T-helper 2 cell (primary cell): Measurements from ENCODE around the gene PLOD3.
"Not testable (repeated sequence)": the region's sequence is repeated elsewhere in the genome, so short reads cannot be mapped to it uniquely, and the experiment has no call there.

Experiments
- DNase-seq, 5 experiments: peaks; one replicate each; pipeline versions ENCODE4 v3.0.0 to v3.0.0-alpha.2; 2012 to 2022

PLOD3 gene

DNA sequence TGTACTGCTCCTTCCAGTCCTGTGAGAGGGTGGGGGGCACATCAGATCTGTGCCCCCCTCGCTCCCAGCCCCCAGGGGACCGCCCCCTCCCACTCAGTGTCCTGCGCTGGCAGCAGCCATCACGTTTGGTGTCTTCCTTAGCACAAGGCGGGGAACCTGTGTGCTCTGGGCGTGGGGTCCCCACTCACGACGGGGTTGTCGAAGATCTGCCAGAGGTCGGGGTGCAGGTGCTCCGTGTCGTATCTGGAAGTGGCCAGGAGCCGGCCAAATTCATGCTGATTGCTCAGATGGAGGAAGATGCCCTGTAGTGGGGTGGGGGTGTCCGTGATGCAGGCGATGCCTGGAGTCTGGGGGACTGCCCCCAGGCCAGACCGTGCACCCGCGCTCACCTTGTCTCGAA is 7.2 kb downstream of the PLOD3 start:
- no peak for DNase-seq

DNA sequence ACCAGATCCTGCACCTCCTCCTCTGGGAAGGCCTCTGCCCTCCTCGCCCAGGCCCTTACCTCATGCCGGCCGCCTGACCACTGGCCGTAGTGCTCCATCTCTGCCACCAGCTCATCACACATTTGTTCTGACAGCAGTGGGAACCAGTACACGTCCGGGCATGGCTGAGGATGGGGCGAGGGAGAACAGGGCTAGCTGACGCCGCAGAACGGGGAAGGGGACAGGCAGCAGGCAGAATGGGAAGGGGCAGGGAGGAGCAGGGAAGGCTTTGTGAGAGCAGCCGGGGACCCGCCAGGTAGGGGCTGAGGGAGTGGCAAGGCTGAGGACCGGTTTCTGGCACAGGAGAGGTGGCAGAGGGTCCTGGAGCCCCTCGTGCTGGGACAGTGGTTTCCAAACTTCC is 8.6 kb downstream of the PLOD3 start:
- DNase-seq, result no peak

DNA sequence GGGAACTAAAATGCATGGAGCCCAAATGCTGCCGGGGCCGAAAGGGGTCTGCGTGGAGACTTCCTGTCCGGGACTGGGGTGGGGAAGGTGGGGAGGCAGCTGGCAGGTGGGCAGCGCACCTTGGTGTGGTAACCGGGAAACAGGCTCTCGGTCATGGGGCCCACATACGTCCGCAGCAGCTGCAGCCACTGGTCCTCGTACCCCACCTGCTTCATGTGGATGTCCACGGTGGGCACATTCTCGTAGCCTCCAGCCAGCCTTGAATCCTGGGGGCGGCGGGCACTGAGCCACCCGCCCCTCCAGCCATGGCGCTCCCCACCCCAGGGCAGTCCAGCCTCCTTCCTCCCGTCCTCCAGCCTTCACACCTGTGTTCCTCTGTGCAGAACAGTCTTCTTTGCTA is 9.9 kb downstream of the PLOD3 start:
- no peak for DNase-seq

DNA sequence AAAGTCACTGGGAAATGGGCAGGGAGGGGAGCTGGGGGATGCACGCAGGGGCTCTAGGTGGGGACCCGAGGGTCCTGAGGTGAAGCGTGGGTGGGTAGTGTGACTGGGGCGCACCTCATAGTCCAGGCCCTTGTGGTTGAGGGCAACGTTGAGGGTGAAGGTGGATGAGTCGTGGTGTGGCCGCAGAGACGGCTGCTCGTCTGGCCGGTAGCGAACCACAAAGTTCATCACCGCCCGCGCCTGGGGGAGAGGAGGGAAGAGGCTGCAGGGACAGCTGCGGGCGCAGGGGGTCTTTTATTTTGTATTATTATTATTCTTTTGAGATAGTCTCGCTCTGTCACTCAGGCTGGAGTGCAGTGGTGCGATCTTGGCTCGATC is 10.7 kb downstream of the PLOD3 start:
- no peak for DNase-seq

DNA sequence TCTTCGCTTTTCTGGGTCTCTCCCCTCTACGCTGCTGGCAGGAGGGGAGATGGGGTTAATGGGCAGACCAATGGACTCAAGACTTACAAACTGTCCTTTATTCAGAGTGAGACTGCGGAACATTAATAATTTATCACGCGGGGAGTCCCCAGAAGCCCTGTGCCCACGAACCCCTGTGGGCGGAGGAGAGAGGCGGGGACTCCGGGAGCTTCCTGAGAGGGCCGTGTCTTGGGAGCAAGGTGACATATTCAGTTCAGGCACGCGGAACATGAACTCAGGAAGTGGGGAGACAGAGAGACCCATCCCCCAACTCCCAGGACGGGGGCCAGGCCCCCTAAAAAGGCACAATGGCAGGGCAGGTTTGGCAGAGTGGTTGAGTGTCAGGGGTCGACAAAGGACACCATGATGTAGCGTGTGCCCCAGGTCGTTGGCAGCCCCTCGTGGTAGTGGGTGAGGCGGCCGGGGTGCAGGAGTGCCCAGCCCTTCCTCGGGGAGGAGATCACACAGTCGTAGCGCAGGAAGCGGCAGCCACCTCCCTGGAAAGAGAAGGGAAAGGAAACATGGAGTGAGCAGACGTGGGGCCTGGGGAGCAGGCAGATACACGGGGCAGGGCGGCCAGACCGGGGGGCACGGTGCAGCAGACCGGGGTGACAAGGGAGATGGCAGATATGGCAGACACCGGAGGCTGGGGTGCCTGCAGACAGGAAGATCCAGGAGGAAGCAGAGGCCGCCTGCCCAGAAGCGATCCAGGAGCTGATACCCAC is 11.3 kb downstream of the PLOD3 start:
- no peak for DNase-seq

DNA sequence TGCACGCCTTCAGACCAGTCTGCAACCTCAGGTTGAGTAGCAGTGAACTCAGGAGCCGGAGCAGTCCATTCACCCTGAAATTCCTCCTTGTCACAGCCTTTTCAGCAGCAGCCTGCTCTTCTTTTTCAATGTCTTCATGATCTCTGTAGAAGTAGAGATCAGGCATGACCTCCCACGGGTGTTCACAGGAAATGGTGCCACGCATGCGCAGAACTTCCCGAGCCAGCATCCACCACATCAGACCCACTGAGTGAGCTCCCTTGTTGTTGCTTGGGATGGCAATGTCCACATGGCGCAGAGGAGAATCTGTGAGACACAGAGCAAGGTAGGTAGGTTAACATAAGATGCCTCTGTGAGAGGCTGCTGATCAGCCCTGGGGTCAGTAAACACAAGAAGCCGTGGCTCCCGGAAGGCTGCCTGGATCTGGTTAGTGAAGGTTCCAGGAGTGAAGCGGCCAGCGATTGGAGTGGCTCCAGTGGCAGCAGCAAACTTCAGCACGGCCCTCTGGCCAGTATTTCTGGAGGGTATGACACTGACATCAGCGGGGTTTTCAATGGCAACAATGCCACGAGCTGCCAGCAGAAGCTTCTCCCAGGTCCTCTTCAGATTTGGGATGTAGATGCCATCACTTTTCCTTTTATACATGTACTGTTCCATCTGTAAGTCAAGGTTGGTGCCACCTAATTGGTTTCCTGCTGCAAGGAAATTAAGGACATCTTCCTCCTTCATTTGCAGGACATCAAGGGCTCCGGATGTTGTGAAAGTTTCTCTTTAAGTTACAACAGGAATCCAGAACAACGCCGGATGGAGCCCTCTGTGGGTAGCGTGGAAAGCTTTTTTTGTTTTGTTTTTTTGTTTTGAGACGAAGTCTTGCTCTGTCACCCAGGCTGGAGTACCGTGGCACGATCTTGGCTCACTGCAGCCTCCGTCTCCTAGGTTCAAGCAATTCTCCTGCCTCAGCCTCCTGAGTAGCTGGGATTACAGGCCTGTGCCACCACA is 13.3 kb downstream of the PLOD3 start:
- DNase-seq, result peak in 2 of 5 experiments; percentile 13 to 27

DNA sequence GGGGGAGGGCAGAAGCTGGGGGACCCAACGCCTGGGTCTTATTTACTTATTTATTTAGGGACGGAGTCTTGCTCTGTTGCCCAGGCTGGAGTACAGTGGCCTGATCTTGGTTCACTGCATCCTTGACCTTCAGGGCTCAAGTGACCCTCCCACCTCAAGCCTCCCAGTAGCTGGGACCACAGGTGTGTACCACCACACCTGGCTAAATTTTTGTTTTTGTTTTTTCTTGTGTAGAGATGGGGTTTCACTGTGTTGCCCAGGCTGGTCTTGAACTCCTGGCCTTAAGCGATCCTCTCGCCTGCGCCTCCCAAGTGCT is 14.8 kb downstream of the PLOD3 start:
- DNase-seq, result no peak

DNA sequence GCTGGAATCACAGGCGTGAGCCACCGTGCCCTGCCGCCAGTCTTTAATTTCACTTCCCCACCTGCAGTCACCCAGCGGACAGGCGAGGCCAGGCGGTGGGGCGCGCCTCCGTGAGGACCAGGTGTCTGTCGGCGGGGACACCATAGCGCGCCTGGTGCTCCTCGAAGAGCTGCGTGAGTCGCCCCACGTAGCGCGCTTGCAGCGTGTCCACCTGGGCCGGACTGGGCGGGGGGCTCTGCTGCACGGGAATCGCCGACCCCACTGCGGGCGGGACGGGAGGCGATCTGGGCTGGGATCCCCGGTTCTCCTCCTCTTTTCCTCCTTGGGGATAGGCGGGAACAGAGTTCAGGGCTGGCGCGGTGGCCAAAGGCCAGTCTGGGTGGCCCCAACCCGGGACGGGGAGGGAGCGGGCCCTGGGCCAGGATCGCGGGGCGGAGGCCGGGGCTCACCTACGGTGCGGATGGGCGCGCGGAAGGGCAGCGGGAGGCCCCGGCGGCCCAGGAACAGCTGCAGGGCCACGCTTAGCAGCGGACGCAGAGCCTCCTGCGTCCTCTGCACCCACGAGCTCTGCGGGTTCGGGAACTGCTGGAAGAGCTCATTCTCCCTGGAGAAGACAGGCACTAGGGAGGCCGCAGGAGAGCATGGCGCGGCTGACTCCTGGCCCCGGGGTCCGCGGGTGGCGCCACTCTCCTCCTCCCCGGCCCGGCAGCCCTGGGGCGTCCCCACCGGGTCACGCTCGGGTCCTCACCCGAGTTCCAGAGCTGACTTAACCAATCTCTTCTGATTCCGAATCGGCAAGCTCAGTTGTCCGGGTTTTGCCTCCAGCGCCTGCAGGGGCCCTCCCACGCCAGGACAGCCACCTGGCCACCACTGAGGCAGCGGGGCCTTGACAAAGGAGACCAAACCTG is 15.4 kb downstream of the PLOD3 start:
- DNase-seq, result no peak

DNA sequence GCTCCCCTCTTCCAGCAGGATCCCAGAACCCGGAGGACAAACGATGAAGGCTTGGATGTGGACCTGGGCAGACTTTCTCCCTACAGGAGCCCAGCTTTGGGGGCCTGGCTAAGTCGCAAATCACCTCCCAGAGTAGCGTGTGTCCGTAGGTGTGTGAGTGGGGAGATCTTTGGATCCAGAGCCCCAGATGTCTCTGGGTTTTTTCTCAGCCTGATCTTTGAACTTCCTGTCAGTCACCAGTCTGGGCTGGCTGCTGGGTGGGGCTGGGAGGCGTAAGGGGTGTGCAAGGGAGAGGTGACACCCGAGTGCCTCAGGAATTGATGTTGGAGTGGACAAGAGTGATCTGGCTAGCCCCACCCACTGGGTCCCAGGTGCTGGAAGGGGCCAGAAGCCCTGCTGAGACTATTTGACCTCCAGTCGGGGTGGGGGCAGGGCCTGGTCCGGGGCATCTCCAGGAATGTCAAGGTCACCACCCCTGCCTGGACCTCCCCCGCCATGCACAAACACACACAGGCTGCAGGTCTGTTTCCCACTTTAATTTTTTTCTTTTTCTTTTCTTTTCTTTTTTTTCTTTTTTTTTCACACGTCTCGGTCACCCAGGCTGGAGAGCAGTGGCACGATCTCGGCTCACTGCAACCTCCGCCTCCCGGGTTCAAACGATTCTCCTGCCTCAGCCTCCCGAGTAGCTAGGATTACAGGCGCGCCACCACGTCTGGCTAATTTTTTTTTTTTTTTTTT is 16.4 kb downstream of the PLOD3 start, which contains the start of gene MOGAT3:
Gene MOGAT3 (minus strand): TSS at position 175 of the 738 bp plus-strand sequence. CDS start 182 bp downstream, outside the sequence.
- no peak for DNase-seq

DNA sequence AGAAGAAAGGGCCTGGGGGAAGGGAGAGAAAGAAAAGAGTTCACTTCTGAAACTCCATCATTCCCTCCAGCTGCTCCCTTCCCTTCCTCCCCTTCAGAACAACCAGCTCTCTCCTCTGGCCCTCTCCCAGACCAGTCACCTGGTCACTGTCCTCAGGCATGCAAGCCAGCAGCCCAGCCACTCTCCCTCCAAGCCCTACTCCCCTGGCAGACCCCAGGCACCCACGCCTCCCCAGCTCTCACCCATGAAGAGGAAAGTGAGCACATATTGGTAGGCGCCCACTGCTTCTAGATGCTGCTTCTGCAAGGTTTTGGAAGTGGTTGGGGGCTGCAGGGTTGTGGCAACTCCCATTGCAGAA is 16.9 kb downstream of the PLOD3 start:
- no peak for DNase-seq

DNA sequence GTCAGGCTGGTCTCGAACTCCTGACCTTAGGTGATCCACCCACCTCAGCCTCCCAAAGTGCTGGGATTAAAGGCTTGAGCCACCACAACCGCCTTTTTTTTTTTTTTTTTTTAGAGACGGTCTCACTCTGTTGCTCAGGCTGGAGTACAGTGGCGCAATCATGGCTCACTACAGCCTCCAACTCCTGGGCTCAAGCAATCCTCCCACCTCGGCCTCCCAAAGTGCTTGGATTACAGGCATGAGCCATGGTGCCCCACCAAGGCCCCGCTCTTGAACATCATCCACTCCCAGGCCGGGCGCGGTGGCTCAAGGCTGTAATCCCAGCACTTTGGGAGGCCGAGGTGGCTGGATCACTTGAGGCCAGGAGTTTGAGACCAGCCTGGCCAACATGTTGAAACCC is 17.9 kb downstream of the PLOD3 start:
- DNase-seq, result not testable (repeated sequence)

DNA sequence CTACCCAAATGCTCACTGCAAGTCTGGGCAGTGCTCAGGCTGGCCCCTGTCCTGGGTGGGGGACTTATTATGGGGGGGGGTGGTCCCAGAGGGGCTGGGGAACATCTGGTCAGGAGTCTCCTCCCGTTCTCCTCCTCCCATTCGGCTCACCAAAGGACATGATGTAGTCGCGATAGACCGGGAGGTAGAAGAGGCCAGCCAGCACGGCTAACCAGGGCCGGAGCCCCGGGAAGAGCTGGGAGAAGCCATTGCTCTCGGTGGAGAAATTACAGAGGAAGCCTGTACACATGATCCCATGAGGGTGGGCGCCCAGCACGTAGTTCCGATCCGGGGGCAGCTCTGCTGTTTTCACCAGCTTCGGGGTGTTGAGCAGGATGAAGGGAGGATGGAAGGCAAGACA is 18.9 kb downstream of the PLOD3 start:
- DNase-seq, result no peak

DNA sequence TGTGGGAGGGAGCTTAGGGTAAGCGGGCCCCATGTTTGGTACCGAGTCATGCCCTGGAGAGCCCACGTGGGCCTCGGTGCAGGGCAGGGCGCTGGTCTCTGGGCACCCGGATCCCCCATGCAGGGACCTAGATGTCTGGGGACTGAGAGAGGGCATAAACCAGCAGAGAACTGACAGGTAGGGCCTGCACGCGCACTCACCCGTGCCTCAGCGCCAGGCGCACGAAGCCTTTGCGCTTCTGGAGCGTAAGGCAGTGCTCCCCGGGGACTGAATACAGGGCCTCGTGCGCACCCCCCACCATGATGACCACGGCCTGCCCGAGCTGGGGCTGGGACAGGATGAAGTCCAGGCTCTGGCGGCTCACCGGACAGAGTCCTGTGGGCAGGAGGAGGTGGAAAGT is 19.4 kb downstream of the PLOD3 start:
- DNase-seq, result no peak

DNA sequence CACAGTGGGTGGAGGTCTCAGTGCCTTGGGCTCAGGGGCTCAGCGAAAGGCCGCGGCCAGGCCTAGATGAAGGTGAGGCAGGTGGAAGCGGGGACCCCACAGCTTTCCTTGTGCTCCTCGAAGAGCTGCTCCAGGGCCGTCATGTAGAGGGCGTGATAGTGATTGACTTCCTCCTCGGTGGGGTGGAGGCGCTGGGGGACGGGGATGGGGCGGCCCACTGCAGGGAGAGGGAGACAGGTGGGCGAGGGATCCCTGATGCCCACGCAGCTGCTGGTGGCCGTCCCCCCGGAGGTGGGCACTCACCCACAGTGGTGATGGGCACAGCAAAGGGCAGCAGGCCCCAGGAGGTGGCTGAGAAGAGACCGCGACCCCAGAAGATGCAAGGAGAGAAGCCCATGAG is 21.5 kb downstream of the PLOD3 start:
- no peak for DNase-seq

DNA sequence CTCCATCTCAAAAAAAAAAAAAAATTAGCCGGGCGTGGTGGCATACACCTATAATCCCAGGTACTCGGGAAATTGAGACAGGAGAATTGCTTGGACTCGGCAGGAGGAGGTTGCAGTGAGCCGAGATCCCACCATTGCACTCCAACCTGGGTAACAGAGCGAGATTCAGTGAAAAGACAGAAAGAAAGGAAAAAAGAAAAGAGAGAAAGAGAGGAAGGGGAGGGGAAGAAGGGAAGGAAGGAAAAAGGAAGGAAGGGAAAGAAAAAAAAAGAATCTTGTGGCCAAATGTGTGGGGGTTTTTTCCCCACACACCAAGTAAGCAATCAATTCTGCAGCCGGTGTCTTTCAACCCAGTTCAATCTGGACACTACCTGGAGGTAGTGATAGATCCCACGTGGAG is 28.3 kb downstream of the PLOD3 start:
- no peak for DNase-seq

DNA sequence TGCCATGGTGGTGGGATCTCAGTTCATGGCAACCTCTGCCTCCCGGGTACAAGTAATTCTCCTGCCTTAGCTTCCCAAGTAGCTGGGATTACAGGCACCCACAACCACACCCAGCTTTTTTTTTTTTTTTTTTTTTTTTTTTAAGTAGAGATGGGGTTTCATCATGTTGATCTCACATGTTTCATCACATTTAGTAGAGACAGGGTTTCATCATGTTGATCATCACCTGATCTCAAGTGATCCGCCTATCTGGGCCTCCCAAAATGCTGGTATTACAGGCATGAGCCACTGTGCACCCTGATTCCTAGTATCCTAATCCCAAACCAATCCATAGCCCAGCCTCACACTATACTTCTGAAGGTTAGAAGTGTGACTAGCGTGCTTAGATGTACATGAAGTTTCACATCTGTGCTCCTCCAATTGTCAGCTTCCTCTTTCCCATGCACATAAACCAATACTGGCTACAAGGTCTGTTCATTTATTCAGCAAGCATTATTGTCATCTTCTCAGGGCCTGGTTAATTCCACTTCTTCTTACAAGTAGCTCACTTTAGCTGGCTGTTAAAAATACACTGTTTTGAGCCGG is 30.4 kb downstream of the PLOD3 start:
- no peak for DNase-seq

DNA sequence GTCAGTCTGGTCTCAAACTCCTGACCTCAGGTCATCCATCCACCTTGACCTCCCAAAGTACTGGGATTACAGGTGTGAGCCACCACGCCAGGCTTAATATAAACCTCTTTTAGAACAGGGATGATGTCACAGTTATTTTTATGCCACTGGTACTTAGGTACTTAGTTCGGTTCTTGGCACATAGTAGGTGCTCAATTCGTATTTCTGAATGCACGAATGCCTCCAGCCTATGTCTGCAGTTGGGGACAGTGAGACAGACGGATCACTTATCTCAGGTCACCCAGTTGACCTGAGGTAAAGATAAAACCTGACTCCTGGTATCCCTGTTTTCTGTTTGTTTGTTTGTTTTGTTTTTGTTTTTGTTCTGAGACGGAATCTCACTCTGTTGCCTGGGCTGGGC is 31.2 kb downstream of the PLOD3 start:
- no peak for DNase-seq

DNA sequence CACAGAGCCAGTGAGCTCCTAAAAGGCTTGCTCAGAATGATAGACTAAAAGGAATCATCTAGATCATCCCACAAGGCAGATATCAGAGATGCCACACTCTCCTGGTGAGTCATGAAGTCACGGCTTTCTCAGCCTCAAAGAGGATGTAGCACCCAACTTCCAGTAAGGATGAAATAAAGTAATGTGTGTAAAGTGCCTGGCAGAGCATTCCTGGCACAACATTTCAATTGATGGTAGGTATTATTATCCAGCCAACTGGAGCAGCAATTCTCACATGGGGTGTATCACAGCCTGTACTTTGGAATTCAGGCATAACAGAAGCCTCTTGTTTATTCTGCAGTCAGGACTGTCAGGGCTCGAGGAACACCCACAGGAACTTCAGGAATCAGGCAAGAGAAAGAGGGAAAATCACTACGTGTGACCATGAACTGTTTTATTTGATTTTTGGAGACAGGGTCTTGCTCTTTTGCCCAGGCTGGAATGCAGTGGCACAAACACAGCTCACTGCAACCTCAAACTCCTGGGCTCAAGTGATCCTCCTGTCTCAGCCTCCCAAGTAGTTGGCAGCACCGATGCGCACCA is 32.0 kb downstream of the PLOD3 start:
- DNase-seq, result no peak

DNA sequence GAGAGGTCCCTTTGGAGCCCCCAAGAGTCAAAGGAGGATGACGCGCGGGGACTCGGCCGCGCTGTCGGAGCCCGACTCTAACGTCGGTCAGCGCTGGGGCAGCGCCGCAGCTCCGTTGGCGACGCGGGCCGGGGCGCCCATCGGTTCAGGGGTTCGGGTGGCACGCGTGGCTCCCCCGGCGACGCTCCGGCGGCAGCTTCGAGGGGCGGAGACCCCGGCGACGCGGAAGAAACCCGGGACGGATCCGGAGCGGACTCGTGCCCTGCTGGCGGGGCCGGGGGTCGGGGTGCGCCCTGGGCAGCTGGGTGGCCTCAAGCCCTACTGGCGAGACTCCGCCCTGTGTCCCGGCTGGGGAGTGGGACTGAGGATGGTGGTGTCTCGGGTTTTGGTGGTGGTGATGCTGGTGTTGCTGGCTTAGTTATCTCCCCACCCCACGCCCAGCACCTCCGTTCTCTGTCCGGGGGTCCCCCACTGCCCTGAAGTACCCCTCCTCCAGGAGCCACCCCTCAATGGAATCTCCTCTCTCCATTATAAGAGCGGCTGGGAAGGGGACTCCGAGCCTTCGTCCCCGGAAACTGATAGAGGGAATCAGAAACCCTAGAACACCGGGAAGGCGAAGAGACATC is 37.1 kb downstream of the PLOD3 start, which contains the start of gene NAT16:
Gene NAT16 (minus strand): TSS at position 164 of the 626 bp plus-strand sequence. CDS start 5,486 bp downstream, outside the sequence.
- DNase-seq, result no peak

DNA sequence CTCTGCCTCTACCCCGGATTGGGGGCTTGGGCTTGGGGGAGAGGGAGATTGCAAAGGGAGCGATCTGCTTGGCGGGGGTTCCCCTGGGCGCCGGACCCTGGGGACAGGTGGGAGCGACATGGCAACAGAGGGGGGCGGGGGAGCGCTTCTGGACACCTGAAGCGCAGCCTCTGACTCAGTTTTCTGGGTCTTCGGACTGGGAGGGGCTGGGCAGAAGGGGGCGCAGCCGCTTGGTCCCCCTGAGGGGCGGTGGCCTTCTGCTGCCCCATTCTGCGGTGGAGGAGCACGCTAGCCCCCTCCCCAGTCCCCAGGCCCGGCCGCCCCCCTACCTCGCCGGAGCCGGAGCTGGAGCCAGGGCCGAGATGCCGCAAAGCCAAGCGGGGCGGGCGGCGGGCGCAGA is 37.7 kb downstream of the PLOD3 start:
- no peak for DNase-seq

DNA sequence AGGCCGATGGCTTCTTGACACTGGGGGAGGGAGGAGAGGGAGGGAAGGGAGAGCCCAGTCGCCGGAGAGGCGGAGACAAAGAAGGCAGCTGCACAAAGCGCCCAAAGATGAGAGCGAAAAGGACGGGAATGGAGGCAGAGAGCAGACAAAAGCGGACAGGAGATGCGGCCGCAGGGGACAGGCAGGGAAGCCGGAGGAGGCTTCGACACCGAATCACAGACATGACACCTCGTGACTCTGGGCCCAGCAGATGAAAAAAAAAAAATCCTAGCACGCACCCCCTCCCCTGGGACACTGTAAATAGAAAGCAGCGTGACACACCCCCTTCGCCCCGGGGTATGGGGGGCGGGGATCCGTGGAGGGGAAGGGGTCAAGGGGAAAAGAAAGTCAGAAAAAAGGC is 38.3 kb downstream of the PLOD3 start:
- no peak for DNase-seq
